Astrocyte of the cerebellum (primary cell): ENCODE data around the gene USP9Y.

Source experiments
- DNase-seq: peaks from one replicate; pipeline ENCODE4 v3.0.0-alpha.2; 2011; ENCODE audit warnings: low read depth
- H3K4me3 ChIP-seq: 2 replicates; pipeline ENCODE4 v1.5.1; 2011; ENCODE audit warnings: mild to moderate bottlenecking, low read depth, low read length, moderate library complexity
- CTCF ChIP-seq: IDR thresholded peaks from 2 replicates; pipeline ENCODE4 v1.5.1; 2012; ENCODE audit warnings: low read length, low read depth, moderate library complexity, mild to moderate bottlenecking; ENCODE audit errors: missing control alignments
- in situ Hi-C: cut with HindIII; loops from 2 replicates; pipeline ENCODE4 v1.10.0; 2017; ENCODE audit warnings: low sequenced_read_pairs

Gene USP9Y

GRCh38 chrY:12733625-12734024 lies 32.6 kb downstream of the USP9Y start:
- H3K4me3 ChIP-seq: no peak overlapping the region
- no peak for TF ChIP-seq CTCF
- no peak for DNase-seq
- in situ Hi-C loops: no loop called here

DNA sequence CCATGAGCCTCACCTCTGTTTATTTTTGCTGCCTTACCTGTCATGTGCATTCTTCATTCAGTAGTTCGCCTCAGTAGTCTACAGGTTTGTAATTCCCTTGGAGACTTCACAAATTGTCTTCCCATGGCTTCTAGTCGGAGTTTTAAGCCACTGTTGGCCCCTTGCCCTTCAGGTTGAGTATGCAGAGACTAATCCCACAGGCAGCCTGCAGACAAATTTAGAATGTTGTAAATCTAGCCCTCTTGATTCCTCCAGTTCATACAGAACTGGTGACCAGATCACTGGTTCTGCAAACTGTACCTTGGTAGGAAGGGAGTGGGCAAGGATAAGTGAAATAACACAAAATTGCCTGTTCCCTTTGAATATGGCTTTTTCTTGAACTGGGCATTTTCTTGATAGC lies 33.0 kb downstream of the USP9Y start:
- in situ Hi-C loops: no loop called here
- no peak for DNase-seq
- H3K4me3 ChIP-seq: no peak overlapping the region
- no peak for TF ChIP-seq CTCF

DNA sequence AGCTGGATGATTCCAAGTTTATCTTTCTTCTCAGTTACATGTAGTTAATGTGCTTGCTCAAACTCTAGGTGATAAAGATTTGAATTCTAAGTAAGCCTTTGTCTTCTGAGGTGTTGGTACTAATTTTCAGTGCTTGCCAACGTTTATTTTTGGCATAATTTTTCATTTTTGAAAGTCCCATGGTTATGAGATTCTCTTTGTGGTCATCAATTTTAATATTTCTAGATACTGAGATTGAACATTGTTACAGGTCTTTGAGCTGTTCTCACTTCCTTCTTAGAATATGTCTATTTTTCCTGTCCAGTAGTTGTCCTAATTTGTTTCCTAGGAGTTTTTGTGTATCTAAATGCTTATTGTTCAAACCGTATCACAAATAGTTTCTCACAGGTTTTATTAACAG lies 40.4 kb downstream of the USP9Y start:
- DNase-seq: no peak
- in situ Hi-C loops: no loop called here
- no peak for TF ChIP-seq CTCF

GRCh38 chrY:12742725-12743124 lies 41.7 kb downstream of the USP9Y start:
- DNase-seq: no peak
- TF ChIP-seq CTCF: no peak
- in situ Hi-C loops: no loop called here
- H3K4me3 ChIP-seq: no peak overlapping the region

More for the DNA sequence above, 40.4 kb downstream of the USP9Y start:
- H3K4me3 ChIP-seq: no peak overlapping the region

GRCh38 chrY:12744091-12744490 lies 43.1 kb downstream of the USP9Y start:
- H3K4me3 ChIP-seq: no peak overlapping the region
- TF ChIP-seq CTCF: no peak
- in situ Hi-C loops: no loop called here
- DNase-seq: no peak

DNA sequence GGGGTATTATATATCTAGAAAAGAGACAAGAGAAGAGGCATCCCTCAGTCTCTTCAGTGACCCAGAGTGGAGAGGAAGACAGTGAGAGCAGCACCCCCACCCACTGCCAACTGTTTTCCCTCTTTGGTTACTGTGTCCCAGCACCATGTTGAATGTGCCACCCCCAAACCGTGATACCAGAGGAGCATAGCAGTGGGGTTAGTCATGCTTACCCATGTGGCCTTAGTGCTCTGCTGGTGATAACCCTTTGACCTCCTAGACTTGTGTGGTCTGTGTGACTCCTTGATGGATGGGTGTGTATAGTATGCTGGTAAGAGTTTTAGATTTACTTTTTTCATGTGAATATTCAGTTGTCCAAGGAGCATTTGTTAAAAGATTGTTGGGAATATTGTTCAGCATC lies 48.3 kb downstream of the USP9Y start:
- in situ Hi-C loops: no loop called here
- no peak overlapping the region for H3K4me3 ChIP-seq
- no peak for DNase-seq
- no peak for TF ChIP-seq CTCF

- TF ChIP-seq CTCF: no peak
- no peak overlapping the region for H3K4me3 ChIP-seq
- DNase-seq: no peak
- in situ Hi-C loops: no loop called here
These were observed 51.8 kb downstream of the USP9Y start for GRCh38 chrY:12752856-12753255.
